OCI-LY7 (cell line): ENCODE measurements around the gene TSPAN31. TPM values are rescaled to one million over a fixed set of nuclear protein-coding genes. Genes with fewer than 3 reads are reported as not detected.

Experiments used
- BruUV-seq: library from RNA; stranded (reverse); fragments of 400-500 nt; replicated peaks from 2 replicates; lab custom pipeline; 2021; lab: Mats Ljungman, UMichigan
- CTCF ChIA-PET: fragments of 300-600 bp; sonication (Branson Sonifier 250); formaldehyde crosslinking; loops from one replicate; lab custom pipeline; 2022; ENCODE audit warnings: antibody characterized with exemption; ENCODE audit not compliant: unreplicated experiment; lab: Charles Lee
- POLR2A ChIA-PET: fragments of 300-600 bp; sonication (Branson Sonifier 250); formaldehyde crosslinking; loops from one replicate; lab custom pipeline; 2022; ENCODE audit warnings: antibody characterized with exemption; lab: Charles Lee
- DNase-seq: peaks from one replicate; pipeline ENCODE4 v3.0.0-alpha.2; 2015; ENCODE audit warnings: low spot score
- H2AFZ ChIP-seq: fragments of 200-600 bp; sonication (generic), shearing (Covaris generic); 2 replicates; pipeline ENCODE4 v1.6.1; 2014; ENCODE audit warnings: mild to moderate bottlenecking, antibody characterized with exemption, low read length, moderate library complexity
- H3K27ac ChIP-seq: fragments of 200-600 bp; sonication (generic); 2 replicates; pipeline ENCODE4 v1.5.1; 2014; ENCODE audit warnings: mixed run types, low read depth, mild to moderate bottlenecking, moderate library complexity, low read length, inconsistent platforms; ENCODE audit not compliant: poor library complexity, severe bottlenecking
- H3K36me3 ChIP-seq: fragments of 200-600 bp; sonication (generic); 2 replicates; pipeline ENCODE4 v1.6.1; 2014; ENCODE audit warnings: mild to moderate bottlenecking, antibody characterized with exemption, low read length, moderate library complexity, mixed read lengths; ENCODE audit not compliant: insufficient read depth
- H3K4me1 ChIP-seq: fragments of 200-600 bp; sonication (generic); 2 replicates; pipeline ENCODE4 v1.5.1; 2014; ENCODE audit warnings: mild to moderate bottlenecking, low read length; ENCODE audit not compliant: insufficient read depth, poor library complexity, severe bottlenecking
- H3K4me2 ChIP-seq: fragments of 200-600 bp; sonication (generic); 2 replicates; pipeline ENCODE4 v1.6.1; 2014; ENCODE audit warnings: mild to moderate bottlenecking, low read length
- H3K4me3 ChIP-seq: fragments of 200-600 bp; sonication (generic); 2 replicates; pipeline ENCODE4 v1.5.1; 2014; ENCODE audit warnings: mild to moderate bottlenecking, low read depth, low read length; ENCODE audit not compliant: poor library complexity, severe bottlenecking
- H3K79me2 ChIP-seq: fragments of 200-600 bp; sonication (generic); 2 replicates; pipeline ENCODE4 v1.6.1; 2016; ENCODE audit warnings: low read depth, mild to moderate bottlenecking, low read length, moderate library complexity, mixed read lengths; ENCODE audit not compliant: insufficient read depth
- H3K9me2 ChIP-seq: fragments of 200-600 bp; sonication (generic); 2 replicates; pipeline ENCODE4 v1.6.1; 2016; ENCODE audit warnings: mild to moderate bottlenecking, low read length, mixed read lengths; ENCODE audit not compliant: insufficient read depth
- H3K9me3 ChIP-seq: fragments of 200-600 bp; sonication (generic); 2 replicates; pipeline ENCODE4 v1.6.1; 2014; ENCODE audit warnings: mild to moderate bottlenecking, mixed run types, low read length, mixed read lengths
- H4K20me1 ChIP-seq: fragments of 200-600 bp; sonication (generic); 2 replicates; pipeline ENCODE4 v1.6.1; 2014; ENCODE audit warnings: mild to moderate bottlenecking, antibody characterized with exemption, low read length, moderate library complexity, mixed read lengths; ENCODE audit not compliant: insufficient read depth
- EZH2phosphoT487 ChIP-seq: fragments of 200-600 bp; sonication (generic); IDR thresholded peaks from 2 replicates; pipeline ENCODE4 v1.6.1; 2018; ENCODE audit warnings: low read depth, borderline replicate concordance, mild to moderate bottlenecking, mixed run types, antibody characterized with exemption, low read length, moderate library complexity, mixed read lengths
- intact Hi-C: fragments of 100-400 bp; cut with micrococcal nuclease; formaldehyde crosslinking; loops from one replicate; pipeline ENCODE4 v1.10.0; 2022; ENCODE audit not compliant: unreplicated experiment
- total RNA-seq, 2 experiments: library from RNA; depleted of rRNA in 1 of 2; stranded (reverse); fragments of >200 nt in 1 of 2; shearing (Covaris generic) in 1 of 2; gene quantifications; 2 replicates each; pipeline ENCODE4 v1.2.3, GENCODE V29; 2014 to 2022
- TF ChIP-seq, protein P1 (sequence below): fragments of 200-600 bp; sonication (generic); conservative IDR thresholded peaks from 2 replicates; pipeline ENCODE4 v1.5.1; 2014; ENCODE audit warnings: mild to moderate bottlenecking, antibody characterized with exemption, low read length, moderate library complexity, mixed read lengths

TSPAN31 gene
- total RNA-seq, 2 experiments from 2014 or later, result 2.4 to 6.4 TPM

DNA sequence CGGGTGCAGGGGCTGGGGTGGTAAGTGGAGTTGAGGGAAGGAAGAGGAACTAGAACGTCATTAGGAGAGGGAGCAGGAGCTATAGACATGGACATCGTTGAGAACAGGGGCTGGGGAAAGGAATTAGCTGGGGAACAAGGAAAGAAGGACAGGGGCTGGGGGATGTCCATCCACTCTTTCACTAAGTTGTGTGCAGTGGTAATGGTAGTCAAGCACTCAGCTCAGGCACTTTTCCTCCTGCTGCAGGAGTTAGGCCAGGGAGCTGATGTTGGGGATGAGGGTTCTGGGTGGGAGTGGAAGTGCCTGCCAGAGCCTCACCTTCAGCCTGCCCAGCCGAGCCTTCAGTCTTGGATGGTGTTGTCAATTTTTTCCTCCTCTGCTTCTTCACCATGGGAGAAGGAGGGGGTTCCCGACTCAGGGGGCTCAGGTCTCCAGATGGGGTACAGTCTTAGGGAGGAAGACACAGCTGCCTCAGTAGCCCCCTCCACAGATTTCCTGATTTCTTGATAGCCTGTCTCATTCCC lies 15.5 kb upstream of the TSPAN31 start:
- no TSS peak for BruUV-seq
- POLR2A ChIA-PET, result no interaction called here
- no peak overlapping the region for H3K27ac ChIP-seq
- no peaks in the 10 kb centered on the region for H4K20me1 ChIP-seq
- CTCF ChIA-PET, result no interaction called here
- intact Hi-C loops, result no loop called here
- H3K9me3 ChIP-seq, result no peaks in the 10 kb centered on the region
- H3K4me2 ChIP-seq, result no peak overlapping the region
- TF ChIP-seq, protein P1, sequence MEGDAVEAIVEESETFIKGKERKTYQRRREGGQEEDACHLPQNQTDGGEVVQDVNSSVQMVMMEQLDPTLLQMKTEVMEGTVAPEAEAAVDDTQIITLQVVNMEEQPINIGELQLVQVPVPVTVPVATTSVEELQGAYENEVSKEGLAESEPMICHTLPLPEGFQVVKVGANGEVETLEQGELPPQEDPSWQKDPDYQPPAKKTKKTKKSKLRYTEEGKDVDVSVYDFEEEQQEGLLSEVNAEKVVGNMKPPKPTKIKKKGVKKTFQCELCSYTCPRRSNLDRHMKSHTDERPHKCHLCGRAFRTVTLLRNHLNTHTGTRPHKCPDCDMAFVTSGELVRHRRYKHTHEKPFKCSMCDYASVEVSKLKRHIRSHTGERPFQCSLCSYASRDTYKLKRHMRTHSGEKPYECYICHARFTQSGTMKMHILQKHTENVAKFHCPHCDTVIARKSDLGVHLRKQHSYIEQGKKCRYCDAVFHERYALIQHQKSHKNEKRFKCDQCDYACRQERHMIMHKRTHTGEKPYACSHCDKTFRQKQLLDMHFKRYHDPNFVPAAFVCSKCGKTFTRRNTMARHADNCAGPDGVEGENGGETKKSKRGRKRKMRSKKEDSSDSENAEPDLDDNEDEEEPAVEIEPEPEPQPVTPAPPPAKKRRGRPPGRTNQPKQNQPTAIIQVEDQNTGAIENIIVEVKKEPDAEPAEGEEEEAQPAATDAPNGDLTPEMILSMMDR, result no peak
- no peak for TF ChIP-seq EZH2phosphoT487
- H3K4me1 ChIP-seq, result peaks cover 8% of the 10 kb centered on the region
- no peak overlapping the region for H3K4me3 ChIP-seq
- H3K79me2 ChIP-seq, result no peaks in the 10 kb centered on the region
- peaks cover 73% of the 10 kb centered on the region for H3K36me3 ChIP-seq
- no peaks in the 10 kb centered on the region for H3K9me2 ChIP-seq
- DNase-seq, result no peak
- no peak overlapping the region for H2AFZ ChIP-seq

DNA sequence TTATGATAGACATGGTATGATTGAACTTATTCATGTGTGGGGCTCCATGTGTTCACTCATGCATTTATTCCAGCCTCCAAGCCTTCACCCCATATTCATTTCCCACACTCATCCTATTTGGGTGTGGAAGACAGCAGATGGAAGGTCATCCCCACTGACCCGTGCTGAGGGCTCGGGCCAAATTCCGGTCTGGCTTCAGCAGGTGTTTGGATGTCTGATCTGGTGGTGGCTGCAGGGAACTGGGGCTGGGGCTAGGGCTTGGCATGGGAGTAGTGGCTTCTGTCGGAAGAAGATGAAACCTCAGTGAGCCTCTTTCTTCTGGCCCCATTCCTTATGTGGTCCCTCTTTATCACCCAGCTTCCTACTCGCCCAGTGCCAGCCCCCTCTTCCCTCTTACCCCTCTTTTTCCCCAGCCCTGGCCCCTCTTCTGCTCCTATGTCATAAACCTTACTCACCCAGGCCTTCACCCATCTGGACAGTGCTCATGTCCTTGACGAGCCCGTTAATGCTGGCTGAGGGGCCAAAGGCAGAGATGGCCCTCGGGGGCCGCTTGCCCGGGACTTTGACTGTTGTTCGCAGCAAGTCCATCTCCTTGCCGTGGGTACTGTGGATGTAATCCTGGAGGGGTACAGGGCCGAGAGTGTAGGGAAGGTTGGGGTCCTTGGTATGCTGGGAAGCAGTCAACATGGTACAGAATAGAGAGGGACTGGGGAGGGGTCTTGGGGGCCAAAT lies 14.3 kb upstream of the TSPAN31 start:
- peaks cover 77% of the 10 kb centered on the region for H3K36me3 ChIP-seq
- CTCF ChIA-PET, result no interaction called here

More for the DNA sequence above, 14.3 kb upstream of the TSPAN31 start:
- H2AFZ ChIP-seq, result no peak overlapping the region
- no peaks in the 10 kb centered on the region for H3K9me3 ChIP-seq
- POLR2A ChIA-PET, result no interaction called here
- H3K27ac ChIP-seq, result no peak overlapping the region
- H3K4me2 ChIP-seq, result no peak overlapping the region
- TF ChIP-seq EZH2phosphoT487, result no peak
- TF ChIP-seq, protein P1, result no peak
- intact Hi-C loops, result no loop called here
- H3K4me1 ChIP-seq, result no peaks in the 10 kb centered on the region
- BruUV-seq, result no TSS peak
- no peaks in the 10 kb centered on the region for H3K9me2 ChIP-seq
- H3K4me3 ChIP-seq, result no peak overlapping the region
- DNase-seq, result no peak
- H4K20me1 ChIP-seq, result no peaks in the 10 kb centered on the region
- no peaks in the 10 kb centered on the region for H3K79me2 ChIP-seq
